MM.1S (cell line): ENCODE data around the gene SPECC1L.

Experiments
- DNase-seq: peaks from one replicate; pipeline ENCODE4 v3.0.0-alpha.2; 2015
- H2AFZ ChIP-seq: fragments of 300-600 bp; sonication (generic); 2 replicates; pipeline ENCODE4 v1.6.0; 2016; ENCODE audit warnings: antibody characterized with exemption, low read length
- H3F3A ChIP-seq: fragments of 300-600 bp; sonication (generic); 2 replicates; pipeline ENCODE4 v1.6.1; 2016; ENCODE audit warnings: mild to moderate bottlenecking, antibody characterized with exemption, low read length, moderate library complexity, mixed read lengths; ENCODE audit not compliant: insufficient read depth
- H3K27ac ChIP-seq: fragments of 300-600 bp; sonication (generic); 2 replicates; pipeline ENCODE4 v1.5.1; 2016; ENCODE audit warnings: mild to moderate bottlenecking, low read length
- H3K27me3 ChIP-seq: fragments of 300-600 bp; sonication (generic); replicated peaks from 2 replicates; pipeline ENCODE4 v1.6.0; 2016; ENCODE audit warnings: low read length; ENCODE audit not compliant: insufficient read depth
- H3K36me3 ChIP-seq: fragments of 300-600 bp; sonication (generic); replicated peaks from 2 replicates; pipeline ENCODE4 v1.6.1; 2016; ENCODE audit warnings: mild to moderate bottlenecking, low read length, mixed read lengths; ENCODE audit not compliant: insufficient read depth
- H3K4me1 ChIP-seq: fragments of 300-600 bp; sonication (generic); 2 replicates; pipeline ENCODE4 v1.6.1; 2016; ENCODE audit warnings: low read length, mixed read lengths
- H3K4me2 ChIP-seq: fragments of 300-600 bp; sonication (generic); 2 replicates; pipeline ENCODE4 v1.6.0; 2016; ENCODE audit warnings: low read depth, low read length
- H3K4me3 ChIP-seq: fragments of 300-600 bp; sonication (generic); 2 replicates; pipeline ENCODE4 v1.5.1; 2016; ENCODE audit warnings: low read length, mixed read lengths
- H3K79me2 ChIP-seq: fragments of 300-600 bp; sonication (generic); 2 replicates; pipeline ENCODE4 v1.6.1; 2016; ENCODE audit warnings: mixed run types, low read length, mixed read lengths
- H3K9ac ChIP-seq: fragments of 300-600 bp; sonication (generic); 2 replicates; pipeline ENCODE4 v1.6.1; 2016; ENCODE audit warnings: low read length, mixed read lengths
- H3K9me2 ChIP-seq: fragments of 300-600 bp; sonication (generic); replicated peaks from 2 replicates; pipeline ENCODE4 v1.6.1; 2016; ENCODE audit warnings: mild to moderate bottlenecking, low read length, mixed read lengths; ENCODE audit not compliant: insufficient read depth
- H3K9me3 ChIP-seq: fragments of 300-600 bp; sonication (generic); replicated peaks from 2 replicates; pipeline ENCODE4 v1.6.1; 2016; ENCODE audit warnings: mild to moderate bottlenecking, low read length, mixed read lengths; ENCODE audit not compliant: insufficient read depth
- H4K20me1 ChIP-seq: fragments of 300-600 bp; sonication (generic); 2 replicates; pipeline ENCODE4 v1.6.1; 2016; ENCODE audit warnings: mild to moderate bottlenecking, low read length, moderate library complexity, mixed read lengths; ENCODE audit not compliant: insufficient read depth
- EZH2 ChIP-seq: fragments of 300-600 bp; sonication (generic); optimal IDR thresholded peaks from 2 replicates; pipeline ENCODE3; 2017; ENCODE audit warnings: low read depth, mild to moderate bottlenecking, antibody characterized with exemption, low read length, mixed read lengths
- EZH2phosphoT487 ChIP-seq: fragments of 300-600 bp; sonication (generic); IDR thresholded peaks from 2 replicates; pipeline ENCODE4 v1.6.1; 2018; ENCODE audit warnings: antibody characterized with exemption, low read length
- TF ChIP-seq, protein P1 (sequence below): fragments of 300-600 bp; sonication (generic); IDR thresholded peaks from 2 replicates; pipeline ENCODE4 v1.5.1; 2016; ENCODE audit warnings: antibody characterized with exemption, low read length, mixed read lengths

The SPECC1L gene

DNA sequence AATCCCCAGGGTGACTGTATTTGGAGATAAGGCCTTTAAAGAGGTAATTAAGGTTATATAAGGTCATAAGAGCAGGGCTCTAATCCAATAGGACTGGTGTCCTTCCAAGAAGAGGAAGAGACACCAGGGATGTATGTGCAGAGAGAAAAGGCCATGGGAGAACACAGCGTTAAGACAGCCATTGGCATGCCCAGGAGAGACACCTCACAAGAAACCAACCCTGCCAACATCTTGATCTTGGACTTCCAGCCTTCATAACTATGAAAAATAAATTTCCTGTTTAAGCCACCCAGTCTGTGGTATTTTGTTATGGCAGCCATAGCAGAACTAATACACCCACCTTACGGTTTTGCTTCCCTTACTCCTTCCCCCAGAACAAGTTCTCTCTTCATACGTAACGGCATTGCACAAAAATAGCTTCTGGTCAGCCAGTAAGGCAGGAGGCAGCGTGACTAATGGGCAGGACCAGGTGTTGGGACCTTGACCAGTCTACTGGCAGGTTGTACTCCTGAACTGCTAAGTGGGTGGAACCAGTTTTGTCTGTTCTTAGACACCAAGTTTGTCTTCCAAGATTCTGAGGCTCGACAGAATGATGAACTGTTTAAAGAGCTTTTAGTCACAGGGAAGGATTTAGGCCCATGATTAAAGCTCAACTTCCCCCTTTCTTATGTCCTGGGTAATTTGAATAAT is 192.6 kb downstream of the SPECC1L start:
- H3K27ac ChIP-seq: no peak overlapping the region
- H3K4me1 ChIP-seq: peaks cover 17% of the 10 kb centered on the region
- H3K4me3 ChIP-seq: no peak overlapping the region
- H3F3A ChIP-seq: peaks cover 10% of the 10 kb centered on the region
- no peaks in the 10 kb centered on the region for H3K79me2 ChIP-seq
- no peak for DNase-seq
- no peaks in the 10 kb centered on the region for H3K27me3 ChIP-seq
- TF ChIP-seq, protein P1, sequence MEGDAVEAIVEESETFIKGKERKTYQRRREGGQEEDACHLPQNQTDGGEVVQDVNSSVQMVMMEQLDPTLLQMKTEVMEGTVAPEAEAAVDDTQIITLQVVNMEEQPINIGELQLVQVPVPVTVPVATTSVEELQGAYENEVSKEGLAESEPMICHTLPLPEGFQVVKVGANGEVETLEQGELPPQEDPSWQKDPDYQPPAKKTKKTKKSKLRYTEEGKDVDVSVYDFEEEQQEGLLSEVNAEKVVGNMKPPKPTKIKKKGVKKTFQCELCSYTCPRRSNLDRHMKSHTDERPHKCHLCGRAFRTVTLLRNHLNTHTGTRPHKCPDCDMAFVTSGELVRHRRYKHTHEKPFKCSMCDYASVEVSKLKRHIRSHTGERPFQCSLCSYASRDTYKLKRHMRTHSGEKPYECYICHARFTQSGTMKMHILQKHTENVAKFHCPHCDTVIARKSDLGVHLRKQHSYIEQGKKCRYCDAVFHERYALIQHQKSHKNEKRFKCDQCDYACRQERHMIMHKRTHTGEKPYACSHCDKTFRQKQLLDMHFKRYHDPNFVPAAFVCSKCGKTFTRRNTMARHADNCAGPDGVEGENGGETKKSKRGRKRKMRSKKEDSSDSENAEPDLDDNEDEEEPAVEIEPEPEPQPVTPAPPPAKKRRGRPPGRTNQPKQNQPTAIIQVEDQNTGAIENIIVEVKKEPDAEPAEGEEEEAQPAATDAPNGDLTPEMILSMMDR: no peak
- TF ChIP-seq EZH2: no peak
- TF ChIP-seq EZH2phosphoT487: no peak
- no peak overlapping the region for H3K4me2 ChIP-seq
- no peaks in the 10 kb centered on the region for H3K9me3 ChIP-seq
- H3K9me2 ChIP-seq: no peaks in the 10 kb centered on the region
- no peaks in the 10 kb centered on the region for H3K36me3 ChIP-seq
- no peak overlapping the region for H3K9ac ChIP-seq
- H4K20me1 ChIP-seq: no peaks in the 10 kb centered on the region
- H2AFZ ChIP-seq: no peak overlapping the region

DNA sequence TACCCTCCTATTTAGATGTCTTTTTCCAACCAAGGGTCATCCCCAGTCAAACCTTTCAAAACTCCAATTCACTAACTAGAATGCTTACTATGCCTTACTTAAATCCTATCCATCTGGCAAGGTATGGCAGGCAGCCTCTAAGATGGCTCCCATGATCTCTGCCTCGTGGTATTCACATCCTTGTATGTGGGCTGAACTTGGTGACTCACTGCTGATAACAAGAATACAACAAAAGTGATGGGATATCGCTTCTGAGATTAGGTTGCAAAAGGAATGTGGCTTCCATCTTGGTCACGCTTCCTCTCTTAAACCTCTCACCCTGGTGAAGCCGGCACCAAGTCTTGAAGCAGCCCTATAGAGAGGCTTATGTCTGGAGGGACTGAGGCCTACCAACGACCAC is 194.9 kb downstream of the SPECC1L start:
- Histone ChIP-seq H3K4me2 (no peak overlapping the region), H3K36me3 (no peaks in the 10 kb centered on the region), H3K27ac (no peak overlapping the region), H3K27me3 (no peaks in the 10 kb centered on the region), H3K79me2 (no peaks in the 10 kb centered on the region), H3K9ac (no peak overlapping the region), H2AFZ (no peak overlapping the region), H3K4me1 (peaks cover 4% of the 10 kb centered on the region; the same call in 1 of the 2 replicates), H3K4me3 (no peak overlapping the region), H4K20me1 (no peaks in the 10 kb centered on the region), H3F3A (peaks cover 6% of the 10 kb centered on the region), H3K9me3 (no peaks in the 10 kb centered on the region), H3K9me2 (no peaks in the 10 kb centered on the region)
- DNase-seq: no peak
- TF ChIP-seq, protein P1: no peak
- no peak for TF ChIP-seq EZH2
- no peak for TF ChIP-seq EZH2phosphoT487

DNA sequence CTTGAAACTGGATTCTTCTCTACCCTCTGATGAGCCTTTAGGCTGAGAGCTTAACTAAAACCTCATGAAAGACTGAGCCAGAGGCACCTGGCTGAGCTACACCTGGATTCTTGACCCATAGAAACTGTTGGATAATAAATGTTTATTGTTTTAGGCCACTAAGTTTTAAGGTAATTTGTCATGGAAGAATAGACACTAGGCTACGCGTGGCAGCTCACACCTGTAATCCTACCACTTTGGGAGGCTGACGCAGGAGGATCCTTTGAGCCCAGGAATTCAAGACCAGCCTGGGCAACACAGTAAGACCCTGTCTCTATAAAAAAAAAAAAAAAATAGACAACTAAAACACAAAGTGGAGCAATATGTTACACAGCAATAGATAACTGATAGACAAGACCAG is 195.3 kb downstream of the SPECC1L start:
- H3K9me3 ChIP-seq: no peaks in the 10 kb centered on the region
- no peak overlapping the region for H3K27ac ChIP-seq
- H3K4me3 ChIP-seq: no peak overlapping the region
- H3K4me2 ChIP-seq: no peak overlapping the region
- no peaks in the 10 kb centered on the region for H3K9me2 ChIP-seq
- no peaks in the 10 kb centered on the region for H3K36me3 ChIP-seq
- H3K27me3 ChIP-seq: no peaks in the 10 kb centered on the region
- no peaks in the 10 kb centered on the region for H4K20me1 ChIP-seq
- TF ChIP-seq EZH2phosphoT487 (no peak), EZH2 (no peak)
- TF ChIP-seq, protein P1: no peak
- DNase-seq: no peak
- peaks cover 2% of the 10 kb centered on the region; the same call in 1 of the 2 replicates for H3F3A ChIP-seq
- H3K9ac ChIP-seq: no peak overlapping the region
- no peaks in the 10 kb centered on the region for H3K79me2 ChIP-seq
- peaks cover 2% of the 10 kb centered on the region; the same call in 1 of the 2 replicates for H3K4me1 ChIP-seq
- no peak overlapping the region for H2AFZ ChIP-seq
